ENCODE measurements around the gene GNGT1. TPM values are rescaled to one million over a fixed set of nuclear protein-coding genes. Genes with fewer than 3 reads are reported as not detected.

The GNGT1 gene
- total RNA-seq, 1 experiment from 2014 or later = not detected

DNA sequence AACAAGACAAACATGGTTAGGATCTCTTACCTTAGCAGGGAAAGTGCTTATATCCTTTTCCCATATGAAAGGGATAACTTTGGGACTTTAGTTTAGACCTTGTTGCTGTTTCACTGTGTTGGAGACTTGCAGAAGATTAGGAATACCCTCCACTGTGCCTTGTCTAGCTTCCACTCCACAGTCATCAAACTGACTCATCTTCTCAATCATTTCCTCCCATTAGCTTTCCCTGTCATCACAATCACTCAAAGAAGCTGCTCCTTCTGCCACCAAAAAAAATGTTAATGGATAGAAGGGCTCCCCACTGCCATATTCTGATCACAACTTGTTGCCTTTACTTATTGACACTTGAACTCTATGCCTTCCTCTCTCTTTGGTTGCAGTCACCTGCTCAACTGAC, 31.9 kb downstream of the GNGT1 start:
- no peak for ATAC-seq
- no peak overlapping the region for H3K4me3 ChIP-seq (ENCODE audit: low read depth in 2 of 2, low read length in 2 of 2)
- no TSS peak for BruUV-seq (replicated peaks)
- no peaks in the 10 kb centered on the region; the same call in 1 of the 2 replicates for H3K27me3 ChIP-seq (ENCODE audit: control insufficient read depth, insufficient read depth, low read length)
- H3K36me3 ChIP-seq (ENCODE audit: control insufficient read depth, insufficient read depth, low read length) = no peaks in the 10 kb centered on the region
- in situ Hi-C loops (cut with HindIII; ENCODE audit: low pct_unique_long_range_greater_than_20kb, low sequenced_read_pairs) (no loop called here), intact Hi-C loops (cut with micrococcal nuclease; ENCODE audit: unreplicated experiment) (no loop called here)
- ChIA-PET CTCF (no interaction called here), POLR2A (no interaction called here)
- H3K9me3 ChIP-seq (ENCODE audit: control insufficient read depth, insufficient read depth, low read depth, low read length) = no peaks in the 10 kb centered on the region
- DNase-seq (ENCODE audit: low read depth, low spot score) = no peak
- no peaks in the 10 kb centered on the region for H3K4me1 ChIP-seq (ENCODE audit: control insufficient read depth, insufficient read depth, low read length)
- TF ChIP-seq POLR2AphosphoS5 (IDR thresholded peaks at IDR 0.05; ENCODE audit: low read depth, low read length) (no peak), REST (IDR thresholded peaks at IDR 0.05; ENCODE audit: insufficient read depth in 1 of 2, low read depth in 2 of 2, low read length in 1 of 2) (no peak), SIN3A (IDR thresholded peaks at IDR 0.05; ENCODE audit: borderline replicate concordance, insufficient read depth, low read depth, low read length) (no peak), CTCF (IDR thresholded peaks at IDR 0.05) (no peak), TCF7L2 (IDR thresholded peaks at IDR 0.05; ENCODE audit: low read depth, low read length) (no peak)
- no peak overlapping the region for H3K27ac ChIP-seq (ENCODE audit: low read length)

GRCh38 chr7:93941945-93942344, 35.6 kb downstream of the GNGT1 start:
- no TSS peak for BruUV-seq (replicated peaks)
- no peak for DNase-seq (ENCODE audit: low read depth, low spot score)
- Histone ChIP-seq H3K4me3 (ENCODE audit: low read depth in 2 of 2, low read length in 2 of 2) (no peak overlapping the region), H3K9me3 (ENCODE audit: control insufficient read depth, insufficient read depth, low read depth, low read length) (no peaks in the 10 kb centered on the region), H3K27ac (ENCODE audit: low read length) (no peak overlapping the region), H3K27me3 (ENCODE audit: control insufficient read depth, insufficient read depth, low read length) (no peaks in the 10 kb centered on the region), H3K36me3 (ENCODE audit: control insufficient read depth, insufficient read depth, low read length) (no peaks in the 10 kb centered on the region), H3K4me1 (ENCODE audit: control insufficient read depth, insufficient read depth, low read length) (no peaks in the 10 kb centered on the region)
- ChIA-PET CTCF (no interaction called here), POLR2A (no interaction called here)
- intact Hi-C loops (cut with micrococcal nuclease; ENCODE audit: unreplicated experiment) (no loop called here), in situ Hi-C loops (cut with HindIII; ENCODE audit: low pct_unique_long_range_greater_than_20kb, low sequenced_read_pairs) (no loop called here)
- ATAC-seq = no peak
- TF ChIP-seq SIN3A (IDR thresholded peaks at IDR 0.05; ENCODE audit: borderline replicate concordance, insufficient read depth, low read depth, low read length) = no peak

DNA sequence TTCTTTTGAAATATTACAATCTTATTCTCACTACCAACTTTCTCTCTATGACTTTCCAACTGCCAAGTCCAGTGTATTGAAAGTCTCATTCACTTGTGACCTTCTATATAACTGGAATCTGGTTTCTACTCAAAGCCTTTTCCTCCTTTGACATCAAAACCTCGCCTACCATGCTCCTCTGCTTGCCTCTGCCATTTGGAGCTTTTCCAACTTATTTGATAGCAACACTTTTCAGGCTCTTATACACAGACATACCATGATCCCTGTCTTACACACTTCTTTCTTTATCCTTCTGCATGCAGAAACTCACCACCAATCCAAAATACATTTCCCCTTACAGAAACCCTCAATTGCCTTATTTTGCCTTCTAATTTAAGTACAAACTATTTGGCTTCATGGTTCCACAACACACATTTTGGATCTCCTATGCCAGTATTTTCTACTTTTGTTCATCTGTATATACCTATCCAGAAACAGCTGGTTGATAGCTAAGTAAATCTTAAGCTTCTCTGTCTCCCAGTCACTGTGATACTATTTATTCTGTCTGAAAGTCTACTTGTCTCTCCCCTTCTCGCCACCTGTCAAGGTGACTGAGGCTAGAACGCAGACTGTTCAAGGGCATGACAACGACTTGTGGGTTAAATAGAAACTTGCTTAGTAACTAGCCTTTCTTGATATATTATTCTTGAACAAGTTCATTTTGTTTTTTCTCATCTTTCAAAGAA, 37.6 kb downstream of the GNGT1 start:
- no peak for ATAC-seq
- CTCF ChIA-PET = no interaction called here
- intact Hi-C loops (cut with micrococcal nuclease; ENCODE audit: unreplicated experiment) = no loop called here

More for the DNA sequence above, 37.6 kb downstream of the GNGT1 start:
- H3K36me3 ChIP-seq (ENCODE audit: control insufficient read depth, insufficient read depth, low read length) = no peaks in the 10 kb centered on the region
- POLR2A ChIA-PET = no interaction called here
- H3K27ac ChIP-seq (ENCODE audit: low read length) = no peak overlapping the region
- no peaks in the 10 kb centered on the region for H3K27me3 ChIP-seq (ENCODE audit: control insufficient read depth, insufficient read depth, low read length)
- TF ChIP-seq REST (IDR thresholded peaks at IDR 0.05; ENCODE audit: insufficient read depth in 1 of 2, low read depth in 2 of 2, low read length in 1 of 2) (no peak), POLR2AphosphoS5 (IDR thresholded peaks at IDR 0.05; ENCODE audit: low read depth, low read length) (no peak), TCF7L2 (IDR thresholded peaks at IDR 0.05; ENCODE audit: low read depth, low read length) (no peak), CTCF (IDR thresholded peaks at IDR 0.05) (no peak), SIN3A (IDR thresholded peaks at IDR 0.05; ENCODE audit: borderline replicate concordance, insufficient read depth, low read depth, low read length) (no peak)
- H3K4me1 ChIP-seq (ENCODE audit: control insufficient read depth, insufficient read depth, low read length) = no peaks in the 10 kb centered on the region
- in situ Hi-C loops (cut with HindIII; ENCODE audit: low pct_unique_long_range_greater_than_20kb, low sequenced_read_pairs) = no loop called here
- no peak for DNase-seq (ENCODE audit: low read depth, low spot score)
- H3K9me3 ChIP-seq (ENCODE audit: control insufficient read depth, insufficient read depth, low read depth, low read length) = no peaks in the 10 kb centered on the region
- H3K4me3 ChIP-seq (ENCODE audit: low read depth in 2 of 2, low read length in 2 of 2) = no peak overlapping the region
- no TSS peak for BruUV-seq (replicated peaks)
